T-cell (primary cell): ENCODE data around the gene SHBG. TPM values are rescaled to one million over a fixed set of nuclear protein-coding genes. Genes with fewer than 3 reads are reported as not detected.
"Not testable (repeated sequence)": the region's sequence is repeated elsewhere in the genome, so short reads cannot be mapped to it uniquely, and the experiment has no call there.

Experiments used
- ATAC-seq, 4 experiments: fragments of 200-7000 bp in 3 of 4; fragments of 150-1000 bp in 1 of 4; cut with Tn5 transposase; replicated peaks in 1 of 4; 1 replicate in 3 of 4; 2 replicates in 1 of 4; pipeline ENCODE4 v1.10.0; 2021; ENCODE audit warnings: moderate library complexity in 3 of 4, mild to moderate bottlenecking in 2 of 4, moderate number of reproducible peaks in 1 of 4
- CTCF ChIA-PET, 2 donors: fragments of 300-600 bp; sonication (Branson Sonifier 250); formaldehyde crosslinking; loops; one replicate each; lab custom pipeline; 2022; ENCODE audit warnings: antibody characterized with exemption in 2 of 2; lab: Charles Lee
- POLR2A ChIA-PET, 2 donors: fragments of 300-600 bp; sonication (Branson Sonifier 250); formaldehyde crosslinking; loops; one replicate each; lab custom pipeline; 2022; ENCODE audit warnings: antibody characterized with exemption in 2 of 2; lab: Charles Lee
- DNase-seq, 35 experiments: peaks; one replicate each; pipeline versions ENCODE4 v3.0.0 to v3.0.0-alpha.2; 2013 to 2023
- H3K27ac ChIP-seq: one replicate; pipeline ENCODE4 v1.5.1; 2013; ENCODE audit warnings: low read length
- H3K27me3 ChIP-seq, 2 experiments: replicated peaks in 1 of 2; 1 replicate in 1 of 2; 2 replicates in 1 of 2; pipeline versions ENCODE4 v1.6.1 to v1.7.0; 2013; ENCODE audit warnings: low read length in 1 of 2, mixed read lengths in 1 of 2; ENCODE audit not compliant: control insufficient read depth in 2 of 2, insufficient read depth in 2 of 2; ENCODE audit errors: extremely low read depth in 1 of 2
- H3K36me3 ChIP-seq, 2 donors: 1 replicate in 1 of 2; 2 replicates in 1 of 2; pipeline versions ENCODE4 v1.6.1 to v1.7.0; 2013; ENCODE audit warnings: low read length in 1 of 2; ENCODE audit not compliant: control insufficient read depth in 2 of 2, insufficient read depth in 1 of 2; ENCODE audit errors: extremely low read depth in 1 of 2
- H3K4me1 ChIP-seq, 2 experiments: 1 replicate in 1 of 2; 2 replicates in 1 of 2; pipeline versions ENCODE4 v1.6.1 to v1.7.0; 2013; ENCODE audit warnings: low read length in 2 of 2, mixed read lengths in 1 of 2; ENCODE audit not compliant: insufficient read depth in 2 of 2, control insufficient read depth in 1 of 2; ENCODE audit errors: extremely low read depth in 1 of 2
- H3K4me3 ChIP-seq, 2 donors: 1 replicate in 1 of 2; 2 replicates in 1 of 2; pipeline versions ENCODE4 v1.5.1 to v1.7.0; 2013; ENCODE audit warnings: mild to moderate bottlenecking in 2 of 2, low read length in 1 of 2, moderate library complexity in 1 of 2; ENCODE audit not compliant: control insufficient read depth in 1 of 2; ENCODE audit errors: extremely low read depth in 1 of 2
- H3K9me3 ChIP-seq: 2 replicates; pipeline ENCODE4 v1.7.0; 2013
- H3K27ac Mint-ChIP-seq, 2 donors: one replicate each; pipeline ENCODE4 v1.8.0; 2020 to 2021; ENCODE audit warnings: mild to moderate bottlenecking in 2 of 2, mixed read lengths in 2 of 2
- H3K27me3 Mint-ChIP-seq, 2 donors: one replicate each; pipeline ENCODE4 v1.8.0; 2021 to 2022; ENCODE audit warnings: mixed read lengths in 2 of 2
- H3K36me3 Mint-ChIP-seq: one replicate; pipeline ENCODE4 v1.8.0; 2021; ENCODE audit warnings: mixed read lengths
- H3K4me1 Mint-ChIP-seq, 3 donors: one replicate each; pipeline ENCODE4 v1.8.0; 2020 to 2022; ENCODE audit warnings: mixed read lengths in 3 of 3, mild to moderate bottlenecking in 1 of 3
- H3K4me3 Mint-ChIP-seq, 3 donors: one replicate each; pipeline ENCODE4 v1.8.0; 2020 to 2022; ENCODE audit warnings: mild to moderate bottlenecking in 3 of 3, mixed read lengths in 3 of 3, moderate library complexity in 3 of 3
- H3K9me3 Mint-ChIP-seq, 3 donors: one replicate each; pipeline ENCODE4 v1.8.0; 2020 to 2022; ENCODE audit warnings: mixed read lengths in 3 of 3
- WGBS: methylation state at CpG from one replicate; pipeline ENCODE4 v1.1.5; 2013; ENCODE audit warnings: missing lambda C conversion rate; ENCODE audit not compliant: insufficient coverage; 5-methylcytosine and 5-hydroxymethylcytosine counted together
- total RNA-seq, 35 experiments: library from RNA in 6 of 35; stranded (reverse) in 6 of 35; fragments of 120-200 nt in 1 of 35; gene quantifications; one replicate each; pipeline versions ENCODE4 v1.2.1 to v1.2.4 and lab custom pipeline; 2013 to 2026

The SHBG gene
- total RNA-seq, 5 donors from 2014 or later (not counting 1 experiment from before 2014, with no cell fraction given), result not detected

DNA sequence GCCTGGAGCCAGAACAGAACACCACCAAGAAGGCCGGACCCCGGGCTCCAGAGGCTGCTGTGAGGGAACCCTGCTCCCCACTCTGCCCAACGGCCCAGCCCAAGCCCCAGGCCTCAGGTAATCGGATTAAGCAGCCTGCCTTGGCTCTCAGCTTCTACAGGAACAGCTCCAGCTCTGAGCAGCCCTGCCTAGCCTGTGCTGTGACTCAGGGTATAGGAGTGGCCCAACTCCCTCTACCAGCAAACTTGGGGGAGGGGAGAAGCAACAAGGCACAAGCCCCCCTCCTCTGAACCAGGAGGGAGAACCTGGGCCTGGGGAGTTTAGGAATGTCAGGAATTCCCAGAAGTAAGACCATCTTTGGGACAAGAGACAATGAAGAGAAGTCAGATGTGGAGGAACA, 39.2 kb upstream of the SHBG start:
- no peak for DNase-seq
- Mint-ChIP-seq H3K9me3 (no peaks in the 10 kb centered on the region), H3K4me3 (no peak overlapping the region), H3K27me3 (no peaks in the 10 kb centered on the region), H3K27ac (no peak overlapping the region), H3K36me3 (peaks cover 44% of the 10 kb centered on the region), H3K4me1 (peaks cover under 1 to 2% (median 1%) of the 10 kb centered on the region in 3 donors)
- Histone ChIP-seq H3K9me3 (no peaks in the 10 kb centered on the region), H3K27me3 (no peaks in the 10 kb centered on the region), H3K36me3 (peaks cover 13 to 79% of the 10 kb centered on the region in 2 donors), H3K4me1 (peaks cover 0 to 13% of the 10 kb centered on the region in 2 experiments), H3K4me3 (no peak overlapping the region), H3K27ac (no peak overlapping the region)
- POLR2A ChIA-PET, result no interaction called here
- 93% methylated on average over 4 of the region's 4 CpGs for WGBS
- ATAC-seq, result no peak
- CTCF ChIA-PET, result interaction anchor here in 1 of 2 donors (0.6 kb wide), 1 partner anchor 75 kb away, joined by 3 read pairs; no protein-coding TSS in a partner anchor

DNA sequence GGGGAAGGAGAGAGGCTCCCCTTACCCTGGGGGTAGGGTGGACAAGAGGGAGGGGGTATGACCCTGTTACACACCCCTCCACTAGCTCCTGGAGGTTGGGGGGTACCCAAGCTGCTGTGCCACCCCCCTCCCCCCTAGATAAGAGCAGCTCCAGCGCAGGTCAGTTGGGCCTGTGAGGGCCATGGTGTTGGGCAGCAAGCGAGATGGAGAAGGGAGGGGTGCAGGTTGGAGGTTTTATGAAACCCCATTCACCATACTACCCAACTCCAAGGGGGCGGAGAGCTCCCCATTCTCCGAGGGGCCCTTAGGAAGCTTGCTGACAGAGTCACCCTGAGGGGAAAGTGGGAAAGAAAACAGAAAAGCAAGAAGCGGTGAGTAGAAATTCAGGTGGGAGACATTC, 38.3 kb upstream of the SHBG start:
- H3K4me1 Mint-ChIP-seq, result no peaks in the 10 kb centered on the region
- POLR2A ChIA-PET, result no interaction called here

GRCh38 chr17:7592422-7593021, 37.4 kb upstream of the SHBG start:
- ATAC-seq (no peak), DNase-seq (no peak)
- Mint-ChIP-seq H3K27me3 (no peaks in the 10 kb centered on the region), H3K27ac (no peak overlapping the region), H3K4me3 (no peak overlapping the region), H3K4me1 (no peaks in the 10 kb centered on the region), H3K9me3 (no peaks in the 10 kb centered on the region), H3K36me3 (peaks cover 54% of the 10 kb centered on the region)
- POLR2A ChIA-PET, result interaction anchor here in 1 of 2 donors (0.7 kb wide), 1 partner anchor 268 kb away, joined by 4 read pairs; no protein-coding TSS in a partner anchor
- WGBS, result 94% methylated on average over 9 of the region's 23 CpGs
- Histone ChIP-seq H3K36me3 (peaks cover 15 to 76% of the 10 kb centered on the region in 2 donors), H3K27me3 (no peaks in the 10 kb centered on the region), H3K27ac (no peak overlapping the region), H3K4me1 (peaks cover 0 to 10% of the 10 kb centered on the region in 2 experiments), H3K4me3 (no peak overlapping the region), H3K9me3 (no peaks in the 10 kb centered on the region)
- CTCF ChIA-PET, result no interaction called here

More for the DNA sequence above, 38.3 kb upstream of the SHBG start:
- peaks cover 16 to 80% of the 10 kb centered on the region in 2 donors for H3K36me3 ChIP-seq
- H3K27me3 ChIP-seq, result no peaks in the 10 kb centered on the region
- Mint-ChIP-seq H3K9me3 (no peaks in the 10 kb centered on the region), H3K27ac (no peak overlapping the region), H3K4me3 (no peak overlapping the region), H3K27me3 (no peaks in the 10 kb centered on the region), H3K36me3 (peaks cover 48% of the 10 kb centered on the region)
- WGBS, result no CpG with 5 or more reads among the region's 5 CpGs
- no peak overlapping the region for H3K27ac ChIP-seq
- DNase-seq (no peak), ATAC-seq (no peak)
- H3K9me3 ChIP-seq, result no peaks in the 10 kb centered on the region
- peaks cover 0 to 10% of the 10 kb centered on the region in 2 experiments for H3K4me1 ChIP-seq
- CTCF ChIA-PET, result interaction anchor here in 1 of 2 donors (0.6 kb wide), 1 partner anchor 234 kb away, joined by 4 read pairs; no protein-coding TSS in a partner anchor
- H3K4me3 ChIP-seq, result no peak overlapping the region

DNA sequence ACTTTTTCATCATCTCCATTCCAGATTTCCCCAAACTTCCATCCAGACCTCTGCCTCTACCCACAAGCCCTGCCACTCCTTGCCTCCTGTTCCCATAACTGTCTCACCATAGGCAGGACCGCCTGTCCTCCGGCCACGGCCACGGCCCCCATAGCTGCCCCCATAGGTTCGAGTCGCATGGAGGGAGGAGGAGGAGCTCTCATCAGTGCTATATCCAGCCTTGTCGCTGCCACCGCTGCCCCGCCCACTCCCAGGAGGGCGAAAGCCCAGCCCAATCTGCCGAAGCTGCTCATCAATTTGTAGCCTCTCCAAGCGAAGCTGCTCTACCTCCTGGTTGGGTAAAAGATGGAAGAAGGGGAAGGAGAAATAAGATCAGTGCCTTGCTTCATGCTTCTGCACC, 36.6 kb upstream of the SHBG start:
- H3K27ac Mint-ChIP-seq, result no peak overlapping the region
- no CpG with 5 or more reads among the region's 12 CpGs for WGBS
- ATAC-seq, result no peak
- Histone ChIP-seq H3K27ac (no peak overlapping the region), H3K27me3 (no peaks in the 10 kb centered on the region), H3K4me3 (no peak overlapping the region), H3K9me3 (no peaks in the 10 kb centered on the region), H3K4me1 (peaks cover 0 to 10% of the 10 kb centered on the region in 2 experiments), H3K36me3 (peaks cover 12 to 73% of the 10 kb centered on the region in 2 donors)
- no peak for DNase-seq
- no peak overlapping the region for H3K4me3 Mint-ChIP-seq
- ChIA-PET POLR2A (interaction anchor here in 1 of 2 donors (0.7 kb wide), 1 partner anchor 269 kb away, joined by 4 read pairs; no protein-coding TSS in a partner anchor), CTCF (no interaction called here)
- peaks cover 50% of the 10 kb centered on the region for H3K36me3 Mint-ChIP-seq
- H3K4me1 Mint-ChIP-seq, result no peaks in the 10 kb centered on the region
- no peaks in the 10 kb centered on the region for H3K9me3 Mint-ChIP-seq
- H3K27me3 Mint-ChIP-seq, result no peaks in the 10 kb centered on the region

- CTCF ChIA-PET, result not testable (repeated sequence)
- no CpG with 5 or more reads among the region's 5 CpGs for WGBS
These were observed 32.4 kb upstream of the SHBG start for GRCh38 chr17:7597561-7597960.

DNA sequence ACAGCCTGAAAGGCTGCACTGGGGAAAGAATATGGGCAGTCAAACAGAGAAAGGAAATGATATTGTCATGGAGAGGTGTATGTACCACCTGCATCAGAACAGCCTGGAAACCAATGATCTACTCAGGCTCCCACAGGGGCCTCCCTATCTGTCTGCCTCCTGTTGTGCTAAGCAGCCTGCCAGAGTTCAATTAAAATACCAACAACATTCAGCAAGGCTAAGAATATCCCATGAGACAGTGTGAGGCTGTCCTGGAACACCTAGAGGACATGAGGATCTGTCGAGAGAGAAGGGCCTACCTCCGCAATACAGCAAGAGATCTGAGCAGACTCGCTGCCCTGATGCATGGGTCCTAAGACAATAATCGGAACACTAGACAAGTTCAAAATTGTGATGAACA, 23.7 kb upstream of the SHBG start:
- Mint-ChIP-seq H3K4me3 (no peak overlapping the region), H3K27me3 (no peaks in the 10 kb centered on the region), H3K27ac (no peak overlapping the region), H3K36me3 (peaks cover 29% of the 10 kb centered on the region), H3K9me3 (no peaks in the 10 kb centered on the region), H3K4me1 (peaks cover 24 to 25% (median 24%) of the 10 kb centered on the region in 3 donors)
- CTCF ChIA-PET, result no interaction called here
- POLR2A ChIA-PET, result no interaction called here
- H3K4me3 ChIP-seq, result no peak overlapping the region
- 95% methylated on average over 4 of the region's 4 CpGs for WGBS
- no peaks in the 10 kb centered on the region for H3K9me3 ChIP-seq
- no peak for DNase-seq
- peaks cover 2 to 3% of the 10 kb centered on the region in 2 experiments for H3K4me1 ChIP-seq
- H3K27ac ChIP-seq, result no peak overlapping the region
- no peaks in the 10 kb centered on the region for H3K27me3 ChIP-seq
- peaks cover 0 to 39% of the 10 kb centered on the region in 2 donors for H3K36me3 ChIP-seq
- ATAC-seq, result no peak

More at GRCh38 chr17:7597561-7597960, 32.4 kb upstream of the SHBG start:
- H3K27ac ChIP-seq, H3K9me3 ChIP-seq, H3K4me1 ChIP-seq, H3K4me3 ChIP-seq, H3K4me1 Mint-ChIP-seq, H3K27ac Mint-ChIP-seq, POLR2A ChIA-PET, H3K27me3 ChIP-seq, DNase-seq, ATAC-seq, H3K9me3 Mint-ChIP-seq, H3K27me3 Mint-ChIP-seq, H3K4me3 Mint-ChIP-seq: not testable (repeated sequence)
- H3K36me3 ChIP-seq, result peaks cover 8 to 81% of the 10 kb centered on the region in 2 donors
- H3K36me3 Mint-ChIP-seq, result peaks cover 55% of the 10 kb centered on the region
